SU-DHL-6 (cell line): ENCODE results near the gene LHPP.

Experiments
- H2AFZ ChIP-seq: fragments of 200-600 bp; sonication (generic); 2 replicates; pipeline ENCODE4 v1.6.1; 2014; ENCODE audit warnings: low read depth, mild to moderate bottlenecking, moderate library complexity, mixed read lengths, antibody characterized with exemption, low read length; ENCODE audit not compliant: severe bottlenecking
- H3F3A ChIP-seq: fragments of 200-600 bp; shearing (Covaris generic); 2 replicates; pipeline ENCODE4 v1.6.0; 2016; ENCODE audit warnings: antibody characterized with exemption, mild to moderate bottlenecking; ENCODE audit not compliant: insufficient read depth
- H3K27ac ChIP-seq: fragments of 200-600 bp; sonication (generic); 2 replicates; pipeline ENCODE4 v1.5.1; 2016; ENCODE audit warnings: low read depth, mild to moderate bottlenecking, low read length, moderate library complexity, mixed read lengths
- H3K27me3 ChIP-seq: fragments of 200-600 bp; sonication (generic), shearing (Covaris generic); 2 replicates; pipeline ENCODE4 v1.6.0; 2014; ENCODE audit warnings: mild to moderate bottlenecking, low read length
- H3K36me3 ChIP-seq: fragments of 200-600 bp; sonication (generic); 2 replicates; pipeline ENCODE4 v1.6.1; 2014; ENCODE audit warnings: mild to moderate bottlenecking, low read length, mixed read lengths
- H3K4me2 ChIP-seq: fragments of 300-600, 200-600 bp; shearing (Covaris generic), sonication (generic); 2 replicates; pipeline ENCODE4 v1.6.0; 2014; ENCODE audit warnings: low read length, low read depth, mild to moderate bottlenecking; ENCODE audit not compliant: poor library complexity, severe bottlenecking
- H3K4me3 ChIP-seq: fragments of 200-600 bp; sonication (generic); 2 replicates; pipeline ENCODE4 v1.5.1; 2014; ENCODE audit warnings: antibody characterized with exemption, low read length, mild to moderate bottlenecking, mixed read lengths; ENCODE audit not compliant: insufficient read depth, poor library complexity, severe bottlenecking
- H3K79me2 ChIP-seq: fragments of 200-600 bp; sonication (generic); 2 replicates; pipeline ENCODE4 v1.6.1; 2014; ENCODE audit warnings: mild to moderate bottlenecking, low read length, moderate library complexity; ENCODE audit not compliant: insufficient read depth
- H3K9ac ChIP-seq: fragments of 200-600 bp; sonication (generic); 2 replicates; pipeline ENCODE4 v1.7.0; 2014; ENCODE audit warnings: mild to moderate bottlenecking, low read length
- H3K9me2 ChIP-seq: fragments of 200-600 bp; sonication (generic); replicated peaks from 2 replicates; pipeline ENCODE4 v1.6.1; 2014; ENCODE audit warnings: low read length; ENCODE audit not compliant: insufficient read depth
- H3K9me3 ChIP-seq: fragments of 200-600 bp; sonication (generic); 2 replicates; pipeline ENCODE4 v1.6.1; 2014; ENCODE audit warnings: low read length, mixed read lengths; ENCODE audit not compliant: insufficient read depth
- H4K20me1 ChIP-seq: fragments of 200-600 bp; sonication (generic); 2 replicates; pipeline ENCODE4 v1.6.1; 2014; ENCODE audit warnings: low read depth, mild to moderate bottlenecking, antibody characterized with exemption, low read length, moderate library complexity, mixed read lengths
- EZH2phosphoT487 ChIP-seq: fragments of 200-600 bp; sonication (generic), shearing (Covaris generic); conservative IDR thresholded peaks from 2 replicates; pipeline ENCODE4 v1.6.1; 2018; ENCODE audit warnings: mild to moderate bottlenecking, antibody characterized with exemption, low read length, moderate library complexity, mixed read lengths
- TF ChIP-seq, protein P1 (sequence below): fragments of 200-600 bp; sonication (generic); IDR thresholded peaks from one replicate; pipeline ENCODE4 v1.5.1; 2017; ENCODE audit warnings: antibody characterized with exemption, mild to moderate bottlenecking, low read length, moderate library complexity; ENCODE audit not compliant: insufficient read depth, poor library complexity, severe bottlenecking

LHPP gene

DNA sequence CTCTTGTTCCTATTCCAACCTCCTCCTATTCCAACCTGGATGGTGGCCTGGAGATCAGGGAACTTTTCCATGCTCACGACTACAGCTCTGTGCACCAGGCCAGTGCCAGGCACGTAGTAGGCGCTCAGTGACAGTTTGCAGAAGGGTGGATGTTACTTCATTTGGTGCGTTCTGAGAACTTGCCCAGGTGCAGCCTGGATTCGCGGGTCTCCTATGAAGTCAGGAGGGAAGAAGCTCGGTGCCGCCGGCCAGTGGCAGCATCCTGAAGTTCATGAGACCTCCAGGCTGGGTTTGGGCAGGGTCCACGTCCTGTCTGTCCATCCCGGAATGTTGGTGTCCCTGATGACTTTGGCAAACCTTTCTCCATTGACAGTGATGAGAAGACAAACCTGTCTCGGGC lies 21.3 kb downstream of the LHPP start:
- Histone ChIP-seq H3K4me3 (no peak overlapping the region), H3K27me3 (no peaks in the 10 kb centered on the region), H3F3A (no peaks in the 10 kb centered on the region), H3K9me3 (0 out of 2 replicates have a peak, but pooled peaks cover 3% of the 10 kb centered on the region), H3K9ac (no peak overlapping the region), H3K9me2 (no peaks in the 10 kb centered on the region), H3K79me2 (no peaks in the 10 kb centered on the region), H4K20me1 (no peaks in the 10 kb centered on the region), H3K27ac (no peak overlapping the region), H3K36me3 (no peaks in the 10 kb centered on the region; the same call in 1 of the 2 replicates), H2AFZ (no peak overlapping the region), H3K4me2 (no peak overlapping the region)
- TF ChIP-seq, protein P1, sequence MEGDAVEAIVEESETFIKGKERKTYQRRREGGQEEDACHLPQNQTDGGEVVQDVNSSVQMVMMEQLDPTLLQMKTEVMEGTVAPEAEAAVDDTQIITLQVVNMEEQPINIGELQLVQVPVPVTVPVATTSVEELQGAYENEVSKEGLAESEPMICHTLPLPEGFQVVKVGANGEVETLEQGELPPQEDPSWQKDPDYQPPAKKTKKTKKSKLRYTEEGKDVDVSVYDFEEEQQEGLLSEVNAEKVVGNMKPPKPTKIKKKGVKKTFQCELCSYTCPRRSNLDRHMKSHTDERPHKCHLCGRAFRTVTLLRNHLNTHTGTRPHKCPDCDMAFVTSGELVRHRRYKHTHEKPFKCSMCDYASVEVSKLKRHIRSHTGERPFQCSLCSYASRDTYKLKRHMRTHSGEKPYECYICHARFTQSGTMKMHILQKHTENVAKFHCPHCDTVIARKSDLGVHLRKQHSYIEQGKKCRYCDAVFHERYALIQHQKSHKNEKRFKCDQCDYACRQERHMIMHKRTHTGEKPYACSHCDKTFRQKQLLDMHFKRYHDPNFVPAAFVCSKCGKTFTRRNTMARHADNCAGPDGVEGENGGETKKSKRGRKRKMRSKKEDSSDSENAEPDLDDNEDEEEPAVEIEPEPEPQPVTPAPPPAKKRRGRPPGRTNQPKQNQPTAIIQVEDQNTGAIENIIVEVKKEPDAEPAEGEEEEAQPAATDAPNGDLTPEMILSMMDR = no peak
- no peak for TF ChIP-seq EZH2phosphoT487

- H3K27ac ChIP-seq = no peak overlapping the region
- H3K9me3 ChIP-seq = 0 out of 2 replicates have a peak, but pooled peaks cover 3% of the 10 kb centered on the region
- H3K9ac ChIP-seq = no peak overlapping the region
- H3K4me2 ChIP-seq = no peak overlapping the region
- H3F3A ChIP-seq = no peaks in the 10 kb centered on the region
- H3K4me3 ChIP-seq = no peak overlapping the region
- H3K27me3 ChIP-seq = no peaks in the 10 kb centered on the region
- TF ChIP-seq EZH2phosphoT487 = no peak
- TF ChIP-seq, protein P1 = no peak
- H4K20me1 ChIP-seq = no peaks in the 10 kb centered on the region
- no peak overlapping the region for H2AFZ ChIP-seq
- no peaks in the 10 kb centered on the region for H3K79me2 ChIP-seq
- H3K36me3 ChIP-seq = no peaks in the 10 kb centered on the region; the same call in 1 of the 2 replicates
- H3K9me2 ChIP-seq = no peaks in the 10 kb centered on the region
These were observed 22.4 kb downstream of the LHPP start for GRCh38 chr10:124484031-124484430.

DNA sequence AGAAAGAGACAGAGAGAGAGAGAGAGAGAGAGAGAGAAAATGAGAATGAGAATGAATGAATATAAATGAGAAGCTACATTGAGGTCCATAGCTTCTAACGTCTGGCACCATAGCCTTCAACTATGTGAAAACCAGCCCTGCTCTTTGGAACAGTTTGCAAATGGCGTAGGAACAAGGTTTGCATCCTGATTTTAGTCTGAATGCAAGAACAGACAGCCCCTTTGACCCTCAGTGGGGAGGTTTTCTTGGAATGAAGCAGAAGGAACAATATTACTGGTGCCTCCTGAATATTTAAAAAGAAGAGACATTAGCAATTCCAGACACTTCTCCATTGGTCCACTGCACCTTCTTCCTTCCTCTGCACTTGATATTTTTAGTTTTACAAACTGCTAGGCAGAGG lies 23.0 kb downstream of the LHPP start:
- Histone ChIP-seq H3K9me3 (0 out of 2 replicates have a peak, but pooled peaks cover 3% of the 10 kb centered on the region), H3K9me2 (no peaks in the 10 kb centered on the region), H3K27ac (no peak overlapping the region), H4K20me1 (no peaks in the 10 kb centered on the region), H2AFZ (no peak overlapping the region), H3K79me2 (no peaks in the 10 kb centered on the region), H3K27me3 (no peaks in the 10 kb centered on the region), H3K4me2 (no peak overlapping the region), H3F3A (no peaks in the 10 kb centered on the region), H3K9ac (no peak overlapping the region), H3K4me3 (no peak overlapping the region), H3K36me3 (no peaks in the 10 kb centered on the region; the same call in 1 of the 2 replicates)
- TF ChIP-seq EZH2phosphoT487 = no peak
- TF ChIP-seq, protein P1 = no peak
